BJ (cell line): ENCODE data around the gene PSMB3. TPM values are rescaled to one million over a fixed set of nuclear protein-coding genes. Genes with fewer than 3 reads are reported as not detected.

Experiments used
- CTCF ChIA-PET: fragments of 350-600 bp; formaldehyde crosslinking; extraction: SDS; loops from one replicate; lab custom pipeline; 2021; ENCODE audit warnings: antibody characterized with exemption, inconsistent platforms; lab: Yijun Ruan, JAX
- POLR2A ChIA-PET: fragments of 300-600 bp; sonication (Branson Sonifier 250); formaldehyde crosslinking; extraction: SDS; loops from one replicate; lab custom pipeline; 2021; ENCODE audit warnings: antibody characterized with exemption; lab: Charles Lee
- DNase-seq: peaks from one replicate; pipeline ENCODE4 v3.0.0-alpha.2; 2011; ENCODE audit warnings: low read depth
- H3K27me3 ChIP-seq: 2 replicates; pipeline ENCODE4 v1.6.0; 2011; ENCODE audit warnings: low read length; ENCODE audit not compliant: control insufficient read depth, insufficient read depth
- H3K36me3 ChIP-seq: 2 replicates; pipeline ENCODE4 v1.5.1; 2011; ENCODE audit warnings: low read length; ENCODE audit not compliant: control insufficient read depth, insufficient read depth
- H3K4me3 ChIP-seq: 2 replicates; pipeline ENCODE4 v1.5.1; 2011; ENCODE audit warnings: low read depth, mild to moderate bottlenecking, control low read depth, low read length
- CTCF ChIP-seq: IDR thresholded peaks from 2 replicates; pipeline ENCODE4 v1.5.1; 2011; ENCODE audit warnings: low read depth, mild to moderate bottlenecking, control low read depth, inconsistent platforms, low read length, moderate library complexity; ENCODE audit not compliant: insufficient read depth
- polyA plus RNA-seq: library from polyadenylated mRNA; depleted of rRNA; stranded (reverse); fragments of >200 nt; gene quantifications from 2 replicates; pipeline ENCODE4 v1.2.3, GENCODE V29; 2011

PSMB3 gene
- polyA plus RNA-seq, 1 experiment: 337 TPM

- no peaks in the 10 kb centered on the region for H3K36me3 ChIP-seq
- peak; percentile 18 for DNase-seq
- no peaks in the 10 kb centered on the region for H3K27me3 ChIP-seq
- TF ChIP-seq CTCF: no peak
- CTCF ChIA-PET: interaction anchor here (0.9 to 1.5 kb wide), 5 partner anchors 13 to 82 kb away, joined by 3 to 5 read pairs (median 4); no protein-coding TSS in a partner anchor
- H3K4me3 ChIP-seq: peak overlapping the region; percentile 94
- POLR2A ChIA-PET: interaction anchor here (0.6 kb wide), 1 partner anchor 69 kb away, joined by 4 read pairs; no protein-coding TSS in a partner anchor
These were observed 3.1 kb upstream of the PSMB3 start for GRCh38 chr17:38749223-38750043.

- DNase-seq: no peak
- TF ChIP-seq CTCF: no peak
- Histone ChIP-seq H3K27me3 (no peaks in the 10 kb centered on the region), H3K4me3 (peak overlapping the region; percentile 94), H3K36me3 (no peaks in the 10 kb centered on the region)
- ChIA-PET CTCF (interaction anchor here (0.9 to 1.5 kb wide), 5 partner anchors 13 to 83 kb away, joined by 3 to 5 read pairs (median 4); no protein-coding TSS in a partner anchor), POLR2A (interaction anchor here (0.6 kb wide), 1 partner anchor 69 kb away, joined by 4 read pairs; no protein-coding TSS in a partner anchor)
These were observed 2.6 kb upstream of the PSMB3 start for GRCh38 chr17:38750044-38750311.

GRCh38 chr17:38750312-38751121 is 2.0 kb upstream of the PSMB3 start:
- no peak for TF ChIP-seq CTCF
- Histone ChIP-seq H3K4me3 (peak overlapping the region; percentile 90), H3K27me3 (no peaks in the 10 kb centered on the region), H3K36me3 (no peaks in the 10 kb centered on the region)
- no peak for DNase-seq
- POLR2A ChIA-PET: no interaction called here
- CTCF ChIA-PET: interaction anchor here (1.0 to 2.6 kb wide), 4 partner anchors 15 to 83 kb away, joined by 3 to 8 read pairs (median 6); partner anchors contain the start of gene CISD3

GRCh38 chr17:38751144-38751807 is 1.3 kb upstream of the PSMB3 start:
- no peak for TF ChIP-seq CTCF
- ChIA-PET POLR2A (no interaction called here), CTCF (interaction anchor here (0.6 to 2.6 kb wide), 5 partner anchors 11 to 75 kb away, joined by 3 to 8 read pairs (median 4); partner anchors contain the start of gene CISD3)
- H3K36me3 ChIP-seq: peaks cover 4% of the 10 kb centered on the region; the same call in 1 of the 2 replicates
- no peaks in the 10 kb centered on the region for H3K27me3 ChIP-seq
- no peak for DNase-seq
- H3K4me3 ChIP-seq: peak overlapping the region; percentile 90
